OCI-LY3 (cell line): ENCODE measurements around the gene MVK.

ENCODE experiments used
- CTCF ChIP-seq: fragments of 200-600, 300-600 bp; sonication (generic); IDR thresholded peaks from 2 replicates; pipeline ENCODE4 v1.5.1; 2014; ENCODE audit warnings: antibody characterized with exemption, low read length, low read depth
- EZH2phosphoT487 ChIP-seq: fragments of 200-600 bp; shearing (Covaris generic); IDR thresholded peaks from 2 replicates; pipeline ENCODE4 v1.6.1; 2018; ENCODE audit warnings: antibody characterized with exemption, mixed run types, low read depth

GRCh38 chr12:109540526-109541412 is 32.8 kb upstream of the MVK start:
- TF ChIP-seq CTCF: no peak
- TF ChIP-seq EZH2phosphoT487: no peak
